Stimulated activated CD8-positive, alpha-beta memory T cell treated with anti-CD3 and anti-CD28 coated beads, Interleukin-15, amount 100 ng/mL, for 24 hours (primary cell): ENCODE measurements around the gene ABCA3.

Source experiments
- DNase-seq: peaks from one replicate; pipeline ENCODE4 v3.0.0-alpha.2; 2020; ENCODE audit warnings: low read depth

ABCA3 gene

GRCh38 chr16:2233872-2234812 lies 106.4 kb downstream of the ABCA3 start:
- no peak for DNase-seq

- no peak for DNase-seq
Observed at GRCh38 chr16:2233046-2233775, 107.3 kb downstream of the ABCA3 start.

DNA sequence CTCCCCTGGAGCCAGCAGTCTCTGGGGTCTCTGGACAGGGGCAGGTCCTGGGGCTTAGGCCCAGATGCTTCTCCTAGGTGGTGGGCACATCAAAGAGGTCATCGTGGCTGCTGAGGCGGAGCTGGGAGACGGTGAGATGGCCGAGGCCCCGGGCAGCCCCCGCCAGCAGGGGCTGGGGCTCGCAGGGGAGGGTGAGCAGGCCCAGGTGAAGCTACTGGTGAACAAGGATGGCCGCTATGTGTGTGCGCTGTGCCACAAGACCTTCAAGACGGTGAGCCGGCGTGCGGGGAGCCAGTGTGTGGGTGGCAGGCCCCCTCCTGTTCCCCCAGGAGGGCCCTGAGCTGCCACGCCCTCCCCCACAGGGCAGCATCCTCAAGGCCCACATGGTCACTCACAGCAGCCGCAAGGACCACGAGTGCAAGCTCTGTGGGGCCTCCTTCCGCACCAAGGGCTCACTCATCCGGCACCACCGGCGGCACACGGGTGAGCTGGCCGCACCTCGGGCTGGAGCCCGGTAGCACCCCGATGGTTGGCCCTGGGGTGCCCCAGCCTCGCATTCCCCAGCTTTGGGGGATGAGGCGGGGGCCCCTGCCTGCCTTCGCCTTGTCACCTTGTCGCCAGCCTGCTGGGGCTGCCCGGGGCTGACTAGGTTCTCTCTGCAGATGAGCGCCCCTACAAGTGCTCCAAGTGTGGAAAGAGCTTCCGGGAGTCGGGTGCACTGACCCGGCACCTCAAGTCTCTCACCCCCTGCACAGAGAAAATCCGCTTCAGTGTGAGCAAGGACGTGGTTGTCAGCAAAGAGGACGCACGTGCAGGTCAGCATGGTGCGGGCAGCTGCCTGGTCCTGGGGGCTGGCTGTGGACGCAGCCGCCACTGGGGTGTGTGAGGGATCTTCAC lies 108.2 kb downstream of the ABCA3 start:
- no peak for DNase-seq

DNA sequence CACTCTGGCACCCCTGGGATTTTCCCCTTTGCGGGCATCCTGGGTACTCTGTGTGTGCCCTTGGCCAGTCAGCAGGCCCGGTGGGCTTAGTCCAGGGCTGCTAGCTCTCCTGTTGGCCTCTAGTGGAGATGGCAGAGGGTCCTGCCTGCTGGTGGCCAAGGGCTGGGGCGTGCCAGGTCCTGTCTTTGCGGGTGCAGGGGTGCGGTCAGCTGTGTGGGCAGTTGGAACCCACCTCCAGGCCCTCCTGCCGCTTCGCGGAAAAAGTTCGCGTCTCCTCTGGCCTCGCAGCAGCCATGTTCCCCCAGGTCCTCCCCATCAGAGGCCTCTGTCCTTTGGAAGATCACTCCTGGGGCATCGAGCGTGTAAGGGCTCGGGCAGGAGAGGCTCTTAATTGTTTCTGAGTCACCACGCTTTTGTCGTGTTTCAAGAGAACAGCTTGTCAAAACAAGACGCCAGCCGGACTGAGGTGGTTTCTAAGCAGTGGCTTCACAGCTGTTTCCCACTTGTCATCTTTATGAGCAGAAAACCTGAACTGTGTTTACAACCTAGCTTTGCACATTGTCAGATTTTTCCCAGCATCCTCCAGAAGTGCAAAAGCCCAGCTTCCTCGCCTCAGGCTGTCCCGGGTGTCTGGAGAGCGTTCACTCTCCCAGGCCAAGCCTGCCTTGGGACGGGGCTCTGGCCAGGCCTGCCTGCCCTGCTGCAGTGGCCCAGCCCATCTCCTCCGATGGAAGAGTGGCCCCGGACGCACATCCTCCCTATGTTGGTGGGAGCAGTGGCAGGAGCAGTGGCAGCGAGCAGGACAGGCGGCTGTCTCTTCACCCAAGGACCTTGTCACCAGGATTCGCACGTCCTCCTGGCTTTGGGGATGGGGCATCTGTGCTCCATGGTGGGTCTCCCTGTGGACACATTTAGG lies 109.3 kb downstream of the ABCA3 start:
- no peak for DNase-seq

- DNase-seq = no peak
Observed at GRCh38 chr16:2230376-2230775, 110.2 kb downstream of the ABCA3 start.

DNA sequence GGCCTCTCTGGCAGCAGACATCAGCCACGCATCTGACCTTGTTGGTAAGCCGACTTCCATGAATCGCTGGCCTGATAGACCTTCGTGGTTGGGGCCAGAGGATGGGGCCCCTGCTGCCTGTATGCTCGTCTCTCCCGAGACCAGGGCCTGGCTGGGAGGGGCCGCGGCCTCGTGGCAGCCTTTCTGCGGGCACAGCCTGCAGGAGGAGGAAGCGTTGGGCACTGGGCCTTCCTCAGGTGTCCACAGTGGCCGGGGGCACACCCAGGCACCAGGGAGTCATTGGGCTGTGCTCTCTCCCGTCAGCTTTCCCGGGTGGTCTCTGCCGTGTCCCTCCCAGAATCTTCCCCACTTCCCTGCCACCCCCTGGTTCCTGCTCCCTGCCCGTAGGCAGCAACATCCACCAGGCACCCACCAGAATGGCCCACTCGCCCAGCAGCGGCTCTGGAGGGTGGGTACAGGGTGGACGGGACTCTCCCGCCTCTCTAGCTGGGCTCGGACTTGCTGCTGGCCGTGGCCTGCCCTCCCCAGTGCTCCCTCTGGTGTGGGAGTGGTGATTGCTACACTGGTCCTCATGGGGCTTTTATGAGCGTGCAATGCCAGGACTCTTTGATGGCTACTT lies 110.8 kb downstream of the ABCA3 start:
- no peak for DNase-seq

GRCh38 chr16:2229091-2229490 lies 111.4 kb downstream of the ABCA3 start:
- DNase-seq = no peak

- no peak for DNase-seq
Observed at GRCh38 chr16:2228161-2228824, 112.2 kb downstream of the ABCA3 start.

- no peak for DNase-seq
Observed at GRCh38 chr16:2226918-2227317, 113.6 kb downstream of the ABCA3 start.

DNA sequence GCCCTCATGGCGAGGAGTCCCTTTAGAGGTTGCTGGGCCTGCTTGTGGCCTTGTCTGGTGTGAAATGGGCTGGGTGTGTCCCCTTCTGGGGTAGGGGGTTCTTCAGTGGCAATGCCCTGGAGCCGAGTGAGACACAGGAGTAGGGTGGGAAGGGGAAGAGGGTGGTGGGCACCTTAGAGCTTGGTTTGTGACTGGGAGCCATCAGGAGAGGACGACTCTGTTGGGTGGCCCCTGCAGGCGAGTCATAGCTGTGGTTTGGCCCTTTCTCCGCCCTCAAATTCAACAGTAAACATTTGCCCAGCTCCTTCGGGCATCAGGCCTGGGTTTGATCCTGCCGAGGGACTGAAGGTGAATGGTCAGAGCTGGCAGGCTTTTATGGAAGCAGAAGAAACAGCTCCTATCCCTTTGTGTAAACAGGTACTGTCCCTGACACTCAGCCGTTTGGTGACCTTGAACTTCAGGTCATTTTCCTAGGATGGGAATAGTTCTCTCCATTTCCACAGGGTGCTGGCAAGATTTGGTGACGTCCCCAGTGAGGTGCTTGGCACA lies 114.2 kb downstream of the ABCA3 start:
- DNase-seq = no peak
